Measurements from ENCODE around the gene GALM.

- TF ChIP-seq POLR2A (IDR thresholded peaks at IDR 0.05; ENCODE audit: low read length) (no peak), GATA1 (IDR thresholded peaks at IDR 0.05; ENCODE audit: low read depth, low read length) (no peak)
Measured at GRCh38 chr2:38731090-38731489, 65.2 kb downstream of the GALM start.
